ENCODE measurements around the gene METRN. TPM values are rescaled to one million over a fixed set of nuclear protein-coding genes. Genes with fewer than 3 reads are reported as not detected.

The METRN gene
- 10 to 100 TPM; 19.1 to 76.5 (median 26.7) TPM for total RNA-seq

DNA sequence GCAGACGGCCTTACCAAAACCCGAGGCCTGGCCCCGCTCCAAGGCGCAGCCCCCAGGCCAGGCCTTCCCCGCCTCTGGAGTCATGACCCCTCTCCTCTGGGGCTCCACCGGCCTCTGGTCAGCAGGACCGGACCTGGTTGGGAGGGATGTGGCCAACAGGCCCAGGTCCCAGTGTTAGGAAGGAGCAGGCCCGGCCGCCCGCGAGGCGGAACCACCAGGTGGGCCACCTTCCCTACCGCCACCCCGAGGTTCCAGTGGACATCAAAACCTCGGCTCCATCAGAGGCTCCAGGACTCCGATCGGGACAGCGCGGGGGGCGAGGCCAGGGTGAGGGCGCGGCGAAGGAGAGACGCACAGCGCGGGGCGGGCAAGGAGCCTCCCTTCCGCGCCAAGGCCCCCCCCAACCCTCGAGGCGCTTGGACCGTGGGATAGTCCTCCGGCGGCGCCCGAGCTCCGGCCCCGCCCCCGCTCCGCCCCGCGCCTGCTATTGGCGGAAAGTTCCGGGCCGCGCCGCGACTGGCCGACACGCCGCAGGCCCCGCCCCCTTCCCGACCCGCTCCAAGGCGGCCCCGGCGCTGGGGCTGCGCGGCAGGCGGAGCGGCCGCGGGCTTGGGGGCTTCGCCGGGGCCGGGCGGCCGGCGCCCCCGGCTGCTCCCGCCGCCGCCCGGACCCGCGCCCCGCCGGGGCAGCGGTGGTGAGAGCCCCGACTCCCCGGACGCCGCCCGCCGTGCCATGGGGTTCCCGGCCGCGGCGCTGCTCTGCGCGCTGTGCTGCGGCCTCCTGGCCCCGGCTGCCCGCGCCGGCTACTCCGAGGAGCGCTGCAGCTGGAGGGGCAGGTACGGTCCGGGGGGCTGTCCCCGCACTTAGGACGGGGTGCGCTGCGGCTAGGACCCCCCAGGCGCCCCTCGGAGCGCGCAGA lies at the start of gene METRN:
METRN (plus strand) TSS at position 561 of the 919 bp plus-strand sequence; CDS start at position 733, 172 bp downstream.
- no peaks in the 10 kb centered on the region for H3K36me3 ChIP-seq
- TF ChIP-seq, protein P1, sequence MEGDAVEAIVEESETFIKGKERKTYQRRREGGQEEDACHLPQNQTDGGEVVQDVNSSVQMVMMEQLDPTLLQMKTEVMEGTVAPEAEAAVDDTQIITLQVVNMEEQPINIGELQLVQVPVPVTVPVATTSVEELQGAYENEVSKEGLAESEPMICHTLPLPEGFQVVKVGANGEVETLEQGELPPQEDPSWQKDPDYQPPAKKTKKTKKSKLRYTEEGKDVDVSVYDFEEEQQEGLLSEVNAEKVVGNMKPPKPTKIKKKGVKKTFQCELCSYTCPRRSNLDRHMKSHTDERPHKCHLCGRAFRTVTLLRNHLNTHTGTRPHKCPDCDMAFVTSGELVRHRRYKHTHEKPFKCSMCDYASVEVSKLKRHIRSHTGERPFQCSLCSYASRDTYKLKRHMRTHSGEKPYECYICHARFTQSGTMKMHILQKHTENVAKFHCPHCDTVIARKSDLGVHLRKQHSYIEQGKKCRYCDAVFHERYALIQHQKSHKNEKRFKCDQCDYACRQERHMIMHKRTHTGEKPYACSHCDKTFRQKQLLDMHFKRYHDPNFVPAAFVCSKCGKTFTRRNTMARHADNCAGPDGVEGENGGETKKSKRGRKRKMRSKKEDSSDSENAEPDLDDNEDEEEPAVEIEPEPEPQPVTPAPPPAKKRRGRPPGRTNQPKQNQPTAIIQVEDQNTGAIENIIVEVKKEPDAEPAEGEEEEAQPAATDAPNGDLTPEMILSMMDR (IDR thresholded peaks at IDR 0.05): no peak
- TF ChIP-seq POLR2A (IDR thresholded peaks at IDR 0.05): no peak
- H3K27me3 ChIP-seq: peaks cover 8 to 14% of the 10 kb centered on the region in 2 donors
- DNase-seq: peak; percentile 87 to 92
- H3K9me3 ChIP-seq: no peaks in the 10 kb centered on the region
- peaks cover 5 to 15% of the 10 kb centered on the region in 2 donors for H3K4me1 ChIP-seq
- peak within 1 kb of the TSS; percentile 36 to 52 for H3K4me3 ChIP-seq
- intact Hi-C loops (cut with DNase I; ENCODE audit: low total_unique reads): no loop called here
- no peak within 1 kb of the TSS for H3K27ac ChIP-seq

DNA sequence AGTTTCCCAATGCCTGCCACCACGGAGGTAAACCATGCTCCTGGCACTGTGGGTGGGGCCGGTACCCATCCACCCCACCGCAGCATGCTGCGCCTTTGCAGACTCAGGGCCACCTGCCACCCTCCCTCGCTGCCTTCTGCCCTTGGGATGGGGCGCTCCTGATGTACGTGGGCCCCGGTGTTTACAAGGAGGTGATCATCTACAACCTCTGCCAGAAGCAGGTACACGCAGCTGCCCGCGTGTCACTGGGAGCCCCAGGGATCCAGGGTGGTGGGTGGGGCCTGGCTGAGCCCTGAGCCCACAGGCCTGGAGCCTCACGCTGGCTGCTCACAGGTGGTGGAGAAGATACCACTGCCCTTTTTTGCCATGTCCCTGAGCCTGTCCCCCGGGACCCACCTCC lies 48.3 kb upstream of the METRN start:
- no peak overlapping the region for H3K27ac ChIP-seq
- H3K9me3 ChIP-seq: no peaks in the 10 kb centered on the region

DNA sequence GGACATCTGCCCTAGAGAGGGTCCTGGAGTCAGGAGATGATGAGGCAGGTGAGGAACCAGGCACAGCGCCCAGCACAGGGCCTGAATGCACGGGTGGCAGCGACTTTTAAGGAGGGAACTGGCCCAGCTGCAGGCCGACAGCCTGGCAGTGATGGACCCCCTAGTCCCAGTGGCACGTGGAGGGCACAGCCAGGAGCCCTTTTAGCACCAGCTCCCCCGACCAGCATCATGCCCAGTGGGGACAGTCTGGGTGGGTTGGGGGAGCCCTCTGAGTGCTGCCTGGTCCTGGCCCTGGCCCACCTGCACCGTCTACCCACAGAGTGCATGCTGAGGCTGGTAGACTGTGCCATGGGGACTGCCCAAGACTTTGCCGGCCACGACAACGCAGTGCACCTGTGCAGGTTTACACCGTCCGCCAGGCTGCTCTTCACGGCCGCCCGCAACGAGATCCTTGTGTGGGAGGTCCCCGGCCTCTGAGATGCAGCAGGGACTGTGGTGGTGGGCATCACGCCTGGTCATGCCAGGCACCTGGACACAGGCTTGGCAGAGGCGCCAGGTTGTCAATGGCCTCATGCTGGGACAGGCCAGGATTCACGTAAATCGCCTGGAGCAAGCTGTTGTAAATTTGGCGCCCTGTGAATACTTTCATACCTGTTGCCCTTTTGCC lies 47.7 kb upstream of the METRN start:
- Histone ChIP-seq H3K27ac (peak overlapping the region; percentile 20 to 89), H3K9me3 (no peaks in the 10 kb centered on the region), H3K4me1 (peaks cover 0 to 8% of the 10 kb centered on the region in 2 donors), H3K27me3 (no peaks in the 10 kb centered on the region), H3K4me3 (peak overlapping the region in 1 of 2 donors; percentile 6), H3K36me3 (no peaks in the 10 kb centered on the region)
- no peak for DNase-seq
- TF ChIP-seq, protein P1 (IDR thresholded peaks at IDR 0.05): no peak
- TF ChIP-seq POLR2A (IDR thresholded peaks at IDR 0.05): no peak
- intact Hi-C loops (cut with DNase I; ENCODE audit: low total_unique reads): loop anchor here (10.0 kb wide), 1 partner anchor 92 kb away; no protein-coding TSS in a partner anchor

More for the DNA sequence above, 48.3 kb upstream of the METRN start:
- DNase-seq: no peak
- TF ChIP-seq POLR2A (IDR thresholded peaks at IDR 0.05): no peak
- TF ChIP-seq, protein P1 (IDR thresholded peaks at IDR 0.05): no peak
- peaks cover 0 to 8% of the 10 kb centered on the region in 2 donors for H3K4me1 ChIP-seq
- no peaks in the 10 kb centered on the region for H3K36me3 ChIP-seq
- intact Hi-C loops (cut with DNase I; ENCODE audit: low total_unique reads): loop anchor here (10.0 kb wide), 1 partner anchor 92 kb away; no protein-coding TSS in a partner anchor
- H3K27me3 ChIP-seq: no peaks in the 10 kb centered on the region
- no peak overlapping the region for H3K4me3 ChIP-seq

DNA sequence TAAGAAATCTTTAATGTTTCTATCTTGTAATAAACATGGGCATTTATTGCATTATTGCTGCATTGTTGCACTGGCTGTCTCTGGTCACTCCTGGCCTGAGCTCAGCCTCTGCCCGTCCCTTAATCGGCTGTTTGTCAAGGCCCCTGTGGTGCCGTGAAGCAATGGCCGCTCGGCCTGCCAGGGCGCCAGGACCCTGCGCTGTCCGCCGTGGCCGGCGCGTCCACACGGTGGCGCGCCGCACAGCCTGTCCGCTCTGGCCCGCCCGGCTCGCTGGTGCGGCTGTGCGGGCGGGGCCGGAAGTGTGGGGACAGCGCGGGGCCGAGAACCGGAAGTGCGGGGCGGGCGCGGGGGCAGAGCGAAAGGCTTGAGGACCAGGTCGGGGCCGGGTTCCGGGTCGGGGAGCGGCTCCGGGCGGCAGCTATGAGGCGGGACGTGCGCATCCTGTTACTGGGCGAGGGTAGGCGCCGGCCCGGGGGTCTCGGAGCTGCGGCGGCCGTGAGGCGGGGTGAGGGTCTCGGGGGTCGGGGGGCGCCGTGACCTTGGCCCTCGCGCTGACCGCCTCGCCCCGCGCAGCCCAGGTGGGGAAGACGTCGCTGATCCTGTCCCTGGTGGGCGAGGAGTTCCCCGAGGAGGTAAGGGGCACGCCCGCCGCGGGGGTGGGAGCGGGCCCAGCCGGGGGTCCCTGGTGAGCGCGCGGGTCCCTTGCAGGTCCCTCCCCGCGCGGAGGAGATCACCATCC lies 47.0 kb upstream of the METRN start, which contains the start of gene RHOT2:
RHOT2 (plus strand) TSS at position 353 of the 739 bp plus-strand sequence; CDS start at position 421, 68 bp downstream.
- DNase-seq: peak; percentile 89 to 93
- Histone ChIP-seq H3K9me3 (no peaks in the 10 kb centered on the region), H3K4me3 (peak within 1 kb of the TSS; percentile 81 to 88), H3K4me1 (peaks cover 0 to 8% of the 10 kb centered on the region in 2 donors), H3K36me3 (no peaks in the 10 kb centered on the region), H3K27me3 (no peaks in the 10 kb centered on the region), H3K27ac (peak within 1 kb of the TSS; percentile 85 to 89)
- TF ChIP-seq, protein P1 (IDR thresholded peaks at IDR 0.05): peak; percentile 74 to 99 (median 96)
- TF ChIP-seq POLR2A (IDR thresholded peaks at IDR 0.05): peak; percentile 46 to 71
- intact Hi-C loops (cut with DNase I; ENCODE audit: low total_unique reads): loop anchor here (10.0 kb wide), 1 partner anchor 93 kb away; no protein-coding TSS in a partner anchor
